Measurements from ENCODE around the gene MRPL58.

DNA sequence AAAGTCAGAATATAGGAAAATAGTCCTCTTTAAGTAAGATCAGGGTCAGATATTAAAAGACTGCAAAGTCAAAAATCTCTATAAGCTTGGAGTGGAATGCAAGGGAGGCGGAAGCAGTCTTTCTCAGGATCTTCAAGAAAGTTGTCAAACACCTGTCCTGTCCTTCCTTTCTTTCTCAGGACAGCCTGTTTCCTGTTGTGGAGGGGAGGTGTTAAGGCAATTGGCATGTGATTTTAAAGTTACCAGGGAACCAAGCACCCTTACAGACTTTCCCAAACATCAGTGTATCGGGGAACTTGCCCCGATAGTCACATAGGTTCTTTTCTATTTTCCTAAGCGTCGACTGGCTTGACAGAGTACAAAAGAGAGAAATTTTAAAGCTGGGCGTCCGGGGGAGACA lies 32.2 kb downstream of the MRPL58 start:
- TF ChIP-seq, protein P1, sequence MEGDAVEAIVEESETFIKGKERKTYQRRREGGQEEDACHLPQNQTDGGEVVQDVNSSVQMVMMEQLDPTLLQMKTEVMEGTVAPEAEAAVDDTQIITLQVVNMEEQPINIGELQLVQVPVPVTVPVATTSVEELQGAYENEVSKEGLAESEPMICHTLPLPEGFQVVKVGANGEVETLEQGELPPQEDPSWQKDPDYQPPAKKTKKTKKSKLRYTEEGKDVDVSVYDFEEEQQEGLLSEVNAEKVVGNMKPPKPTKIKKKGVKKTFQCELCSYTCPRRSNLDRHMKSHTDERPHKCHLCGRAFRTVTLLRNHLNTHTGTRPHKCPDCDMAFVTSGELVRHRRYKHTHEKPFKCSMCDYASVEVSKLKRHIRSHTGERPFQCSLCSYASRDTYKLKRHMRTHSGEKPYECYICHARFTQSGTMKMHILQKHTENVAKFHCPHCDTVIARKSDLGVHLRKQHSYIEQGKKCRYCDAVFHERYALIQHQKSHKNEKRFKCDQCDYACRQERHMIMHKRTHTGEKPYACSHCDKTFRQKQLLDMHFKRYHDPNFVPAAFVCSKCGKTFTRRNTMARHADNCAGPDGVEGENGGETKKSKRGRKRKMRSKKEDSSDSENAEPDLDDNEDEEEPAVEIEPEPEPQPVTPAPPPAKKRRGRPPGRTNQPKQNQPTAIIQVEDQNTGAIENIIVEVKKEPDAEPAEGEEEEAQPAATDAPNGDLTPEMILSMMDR (IDR thresholded peaks at IDR 0.05) = no peak
- TF ChIP-seq POLR2A (IDR thresholded peaks at IDR 0.05) = no peak
